C4-2B (cell line): ENCODE results near the gene WDR46.

Experiments
- CTCF ChIP-seq: fragments of 450-650 bp; conservative IDR thresholded peaks from 2 replicates; pipeline ENCODE4 v1.5.1; 2017; ENCODE audit warnings: mild to moderate bottlenecking
- ZFX ChIP-seq: fragments of 450-650 bp; IDR thresholded peaks from 2 replicates; pipeline ENCODE4 v1.6.1; 2017

GRCh38 chr6:33316603-33317418, 27.8 kb upstream of the WDR46 start:
- TF ChIP-seq CTCF (no peak), ZFX (no peak)
